ENCODE measurements around the gene ATG16L1.

Gene ATG16L1

GRCh38 chr2:233227346-233227978 is 24.0 kb upstream of the ATG16L1 start:
- no peak for TF ChIP-seq CTCF (conservative IDR thresholded peaks at IDR 0.05; ENCODE audit: low read depth, low read length)
- DNase-seq (ENCODE audit: low read depth): no peak

GRCh38 chr2:233228376-233228775 is 23.1 kb upstream of the ATG16L1 start:
- H3K4me3 ChIP-seq (ENCODE audit: low read depth, low read length): no peak overlapping the region
- DNase-seq (ENCODE audit: low read depth): no peak
- no peak for TF ChIP-seq CTCF (conservative IDR thresholded peaks at IDR 0.05; ENCODE audit: low read depth, low read length)

More at GRCh38 chr2:233227346-233227978, 24.0 kb upstream of the ATG16L1 start:
- no peak overlapping the region for H3K4me3 ChIP-seq (ENCODE audit: low read depth, low read length)

- no peak for TF ChIP-seq CTCF (conservative IDR thresholded peaks at IDR 0.05; ENCODE audit: low read depth, low read length)
- DNase-seq (ENCODE audit: low read depth): no peak
- H3K4me3 ChIP-seq (ENCODE audit: low read depth, low read length): no peak overlapping the region
These were observed 17.7 kb upstream of the ATG16L1 start for GRCh38 chr2:233233618-233234230.

- no peak overlapping the region for H3K4me3 ChIP-seq (ENCODE audit: low read depth, low read length)
- no peak for TF ChIP-seq CTCF (conservative IDR thresholded peaks at IDR 0.05; ENCODE audit: low read depth, low read length)
- no peak for DNase-seq (ENCODE audit: low read depth)
These were observed 17.2 kb upstream of the ATG16L1 start for GRCh38 chr2:233234264-233234663.

- no peak for TF ChIP-seq CTCF (conservative IDR thresholded peaks at IDR 0.05; ENCODE audit: low read depth, low read length)
- DNase-seq (ENCODE audit: low read depth): no peak
- H3K4me3 ChIP-seq (ENCODE audit: low read depth, low read length): no peak overlapping the region
These were observed 16.5 kb upstream of the ATG16L1 start for GRCh38 chr2:233234996-233235395.

- no peak for DNase-seq (ENCODE audit: low read depth)
- no peak for TF ChIP-seq CTCF (conservative IDR thresholded peaks at IDR 0.05; ENCODE audit: low read depth, low read length)
- H3K4me3 ChIP-seq (ENCODE audit: low read depth, low read length): no peak overlapping the region
These were observed 15.5 kb upstream of the ATG16L1 start for GRCh38 chr2:233235977-233236376.
